MM.1S (cell line): ENCODE results near the gene CEACAM6.

ENCODE experiments used
- DNase-seq: peaks from one replicate; pipeline ENCODE4 v3.0.0-alpha.2; 2015
- H2AFZ ChIP-seq: fragments of 300-600 bp; sonication (generic); 2 replicates; pipeline ENCODE4 v1.6.0; 2016; ENCODE audit warnings: antibody characterized with exemption, low read length
- H3F3A ChIP-seq: fragments of 300-600 bp; sonication (generic); 2 replicates; pipeline ENCODE4 v1.6.1; 2016; ENCODE audit warnings: mild to moderate bottlenecking, antibody characterized with exemption, low read length, moderate library complexity, mixed read lengths; ENCODE audit not compliant: insufficient read depth
- H3K27ac ChIP-seq: fragments of 300-600 bp; sonication (generic); 2 replicates; pipeline ENCODE4 v1.5.1; 2016; ENCODE audit warnings: mild to moderate bottlenecking, low read length
- H3K27me3 ChIP-seq: fragments of 300-600 bp; sonication (generic); replicated peaks from 2 replicates; pipeline ENCODE4 v1.6.0; 2016; ENCODE audit warnings: low read length; ENCODE audit not compliant: insufficient read depth
- H3K36me3 ChIP-seq: fragments of 300-600 bp; sonication (generic); replicated peaks from 2 replicates; pipeline ENCODE4 v1.6.1; 2016; ENCODE audit warnings: mild to moderate bottlenecking, low read length, mixed read lengths; ENCODE audit not compliant: insufficient read depth
- H3K4me1 ChIP-seq: fragments of 300-600 bp; sonication (generic); 2 replicates; pipeline ENCODE4 v1.6.1; 2016; ENCODE audit warnings: low read length, mixed read lengths
- H3K4me2 ChIP-seq: fragments of 300-600 bp; sonication (generic); 2 replicates; pipeline ENCODE4 v1.6.0; 2016; ENCODE audit warnings: low read depth, low read length
- H3K4me3 ChIP-seq: fragments of 300-600 bp; sonication (generic); 2 replicates; pipeline ENCODE4 v1.5.1; 2016; ENCODE audit warnings: low read length, mixed read lengths
- H3K79me2 ChIP-seq: fragments of 300-600 bp; sonication (generic); 2 replicates; pipeline ENCODE4 v1.6.1; 2016; ENCODE audit warnings: mixed run types, low read length, mixed read lengths
- H3K9ac ChIP-seq: fragments of 300-600 bp; sonication (generic); 2 replicates; pipeline ENCODE4 v1.6.1; 2016; ENCODE audit warnings: low read length, mixed read lengths
- H3K9me2 ChIP-seq: fragments of 300-600 bp; sonication (generic); replicated peaks from 2 replicates; pipeline ENCODE4 v1.6.1; 2016; ENCODE audit warnings: mild to moderate bottlenecking, low read length, mixed read lengths; ENCODE audit not compliant: insufficient read depth
- H3K9me3 ChIP-seq: fragments of 300-600 bp; sonication (generic); replicated peaks from 2 replicates; pipeline ENCODE4 v1.6.1; 2016; ENCODE audit warnings: mild to moderate bottlenecking, low read length, mixed read lengths; ENCODE audit not compliant: insufficient read depth
- H4K20me1 ChIP-seq: fragments of 300-600 bp; sonication (generic); 2 replicates; pipeline ENCODE4 v1.6.1; 2016; ENCODE audit warnings: mild to moderate bottlenecking, low read length, moderate library complexity, mixed read lengths; ENCODE audit not compliant: insufficient read depth
- EZH2 ChIP-seq: fragments of 300-600 bp; sonication (generic); optimal IDR thresholded peaks from 2 replicates; pipeline ENCODE3; 2017; ENCODE audit warnings: low read depth, mild to moderate bottlenecking, antibody characterized with exemption, low read length, mixed read lengths
- EZH2phosphoT487 ChIP-seq: fragments of 300-600 bp; sonication (generic); IDR thresholded peaks from 2 replicates; pipeline ENCODE4 v1.6.1; 2018; ENCODE audit warnings: antibody characterized with exemption, low read length
- TF ChIP-seq, protein P1 (sequence below): fragments of 300-600 bp; sonication (generic); IDR thresholded peaks from 2 replicates; pipeline ENCODE4 v1.5.1; 2016; ENCODE audit warnings: antibody characterized with exemption, low read length, mixed read lengths

The CEACAM6 gene

DNA sequence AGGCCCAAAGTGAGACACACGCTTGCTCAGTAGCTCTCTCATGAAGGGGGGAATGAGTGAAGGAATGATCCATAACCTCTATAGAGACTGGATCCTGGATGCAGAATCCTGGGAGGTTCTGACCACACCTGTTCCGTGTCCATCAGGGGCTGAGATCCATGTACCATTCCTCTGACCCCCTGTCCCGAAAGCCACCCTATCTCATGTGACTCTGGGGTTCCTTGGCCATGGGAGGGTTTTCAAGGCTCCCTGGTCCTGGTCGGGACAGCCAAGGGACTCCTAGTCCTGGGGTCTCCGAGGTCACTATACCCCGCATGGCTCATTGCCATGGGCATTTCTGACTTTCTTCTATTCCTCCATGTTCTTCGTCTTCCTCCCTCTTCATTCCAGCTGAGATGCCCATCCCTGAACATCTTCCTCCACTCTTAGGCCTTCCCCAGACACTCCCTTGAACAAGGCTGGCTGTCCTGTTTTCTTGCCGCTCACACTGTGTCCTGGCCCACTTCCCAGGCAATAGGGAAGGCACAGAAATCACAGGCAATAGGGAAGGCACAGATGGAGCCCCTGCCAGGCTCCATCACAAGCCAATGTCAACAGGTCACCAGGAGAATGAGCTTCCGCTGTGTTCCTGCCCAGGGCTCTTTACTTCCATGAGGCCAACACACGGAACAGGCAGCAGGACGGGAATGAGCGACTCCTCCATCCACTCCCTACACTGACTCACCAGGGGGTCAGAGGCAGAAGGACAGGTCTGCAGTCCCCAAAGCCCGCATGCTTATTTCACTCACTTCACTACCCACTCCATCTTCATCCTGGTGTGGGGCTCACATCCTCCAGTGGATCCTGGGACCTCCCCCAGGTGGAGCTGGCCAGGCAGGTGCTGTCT, 43.7 kb upstream of the CEACAM6 start:
- no peak overlapping the region for H3K4me2 ChIP-seq
- no peaks in the 10 kb centered on the region for H3K4me1 ChIP-seq
- H3K9ac ChIP-seq, result no peak overlapping the region
- no peak overlapping the region for H3K4me3 ChIP-seq
- DNase-seq, result no peak
- H3K9me3 ChIP-seq, result no peaks in the 10 kb centered on the region
- no peak overlapping the region for H3K27ac ChIP-seq
- H3K36me3 ChIP-seq, result no peaks in the 10 kb centered on the region
- H3K27me3 ChIP-seq, result peaks cover 96% of the 10 kb centered on the region
- no peaks in the 10 kb centered on the region for H4K20me1 ChIP-seq
- no peaks in the 10 kb centered on the region for H3F3A ChIP-seq
- H3K79me2 ChIP-seq, result no peaks in the 10 kb centered on the region
- no peaks in the 10 kb centered on the region for H3K9me2 ChIP-seq
- TF ChIP-seq EZH2, result no peak
- TF ChIP-seq, protein P1, sequence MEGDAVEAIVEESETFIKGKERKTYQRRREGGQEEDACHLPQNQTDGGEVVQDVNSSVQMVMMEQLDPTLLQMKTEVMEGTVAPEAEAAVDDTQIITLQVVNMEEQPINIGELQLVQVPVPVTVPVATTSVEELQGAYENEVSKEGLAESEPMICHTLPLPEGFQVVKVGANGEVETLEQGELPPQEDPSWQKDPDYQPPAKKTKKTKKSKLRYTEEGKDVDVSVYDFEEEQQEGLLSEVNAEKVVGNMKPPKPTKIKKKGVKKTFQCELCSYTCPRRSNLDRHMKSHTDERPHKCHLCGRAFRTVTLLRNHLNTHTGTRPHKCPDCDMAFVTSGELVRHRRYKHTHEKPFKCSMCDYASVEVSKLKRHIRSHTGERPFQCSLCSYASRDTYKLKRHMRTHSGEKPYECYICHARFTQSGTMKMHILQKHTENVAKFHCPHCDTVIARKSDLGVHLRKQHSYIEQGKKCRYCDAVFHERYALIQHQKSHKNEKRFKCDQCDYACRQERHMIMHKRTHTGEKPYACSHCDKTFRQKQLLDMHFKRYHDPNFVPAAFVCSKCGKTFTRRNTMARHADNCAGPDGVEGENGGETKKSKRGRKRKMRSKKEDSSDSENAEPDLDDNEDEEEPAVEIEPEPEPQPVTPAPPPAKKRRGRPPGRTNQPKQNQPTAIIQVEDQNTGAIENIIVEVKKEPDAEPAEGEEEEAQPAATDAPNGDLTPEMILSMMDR, result no peak
- no peak for TF ChIP-seq EZH2phosphoT487
- no peak overlapping the region for H2AFZ ChIP-seq

DNA sequence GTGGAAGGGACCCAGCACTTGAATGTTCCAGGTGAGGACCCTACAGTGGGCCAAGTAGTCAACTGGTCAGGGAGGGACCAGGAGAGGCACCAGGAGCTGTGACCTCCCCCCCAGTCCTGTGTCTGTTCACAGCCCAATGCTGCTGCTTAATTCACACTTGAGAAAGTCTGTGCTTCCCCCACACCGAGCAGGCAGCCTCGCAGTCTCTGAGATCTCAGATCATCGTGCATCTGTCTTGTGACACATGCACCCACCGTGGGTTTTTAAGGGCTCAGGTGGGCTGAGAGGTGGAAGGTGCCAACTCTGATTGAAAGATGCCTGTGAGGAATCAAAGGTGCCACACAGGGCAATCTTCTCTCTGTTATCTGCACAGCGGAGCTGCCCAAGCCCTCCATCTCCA, 40.7 kb upstream of the CEACAM6 start:
- no peak overlapping the region for H3K4me2 ChIP-seq
- TF ChIP-seq EZH2phosphoT487 (no peak), EZH2 (no peak)
- TF ChIP-seq, protein P1, result no peak
- no peak for DNase-seq
- no peaks in the 10 kb centered on the region for H4K20me1 ChIP-seq
- no peak overlapping the region for H2AFZ ChIP-seq
- peaks cover 99% of the 10 kb centered on the region for H3K27me3 ChIP-seq
- H3K79me2 ChIP-seq, result no peaks in the 10 kb centered on the region
- H3K36me3 ChIP-seq, result no peaks in the 10 kb centered on the region
- no peaks in the 10 kb centered on the region for H3K4me1 ChIP-seq
- H3K4me3 ChIP-seq, result no peak overlapping the region
- no peak overlapping the region for H3K9ac ChIP-seq
- no peaks in the 10 kb centered on the region for H3K9me3 ChIP-seq
- H3K9me2 ChIP-seq, result no peaks in the 10 kb centered on the region
- H3F3A ChIP-seq, result no peaks in the 10 kb centered on the region
- no peak overlapping the region for H3K27ac ChIP-seq

DNA sequence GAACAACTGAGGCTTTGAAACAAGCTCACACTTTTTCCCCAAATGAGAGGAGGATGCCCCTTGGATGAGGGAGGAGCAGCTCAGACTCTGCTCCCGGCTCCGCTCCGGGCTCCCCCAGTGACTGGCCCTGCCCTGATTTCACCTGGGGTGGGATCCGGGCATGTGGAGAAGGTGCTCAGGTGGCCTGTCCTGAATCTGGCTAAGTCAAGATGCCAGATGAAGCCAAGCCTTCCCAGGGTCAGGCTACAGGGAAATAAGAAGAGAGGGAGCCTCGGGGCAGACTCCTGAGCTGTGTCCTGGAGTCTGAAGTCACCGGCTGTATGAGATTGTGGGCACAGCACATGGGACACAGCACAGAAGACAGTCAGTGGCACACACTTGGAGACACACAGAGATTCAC, 36.6 kb upstream of the CEACAM6 start:
- Histone ChIP-seq H3K9ac (no peak overlapping the region), H3K27ac (no peak overlapping the region), H3K4me1 (no peaks in the 10 kb centered on the region), H3K36me3 (no peaks in the 10 kb centered on the region), H3K79me2 (no peaks in the 10 kb centered on the region), H3K27me3 (peaks cover 97% of the 10 kb centered on the region), H3K4me2 (no peak overlapping the region), H3K9me2 (no peaks in the 10 kb centered on the region), H3K4me3 (no peak overlapping the region), H4K20me1 (no peaks in the 10 kb centered on the region), H3K9me3 (no peaks in the 10 kb centered on the region), H3F3A (no peaks in the 10 kb centered on the region), H2AFZ (no peak overlapping the region)
- no peak for DNase-seq
- no peak for TF ChIP-seq EZH2
- TF ChIP-seq, protein P1, result no peak
- TF ChIP-seq EZH2phosphoT487, result no peak
